Astrocyte (in vitro differentiated cells and primary cell): ENCODE results near the gene OR2A25. TPM values are rescaled to one million over a fixed set of nuclear protein-coding genes. Genes with fewer than 3 reads are reported as not detected.

Experiments
- DNase-seq: peaks from one replicate; pipeline ENCODE4 v3.0.0-alpha.2; 2010; ENCODE audit warnings: low read depth
- FAIRE-seq: peaks from 2 replicates; lab custom pipeline; 2011; peaks lifted over from hg19 to GRCh38; lab: Jason Lieb, UNC
- H2AFZ ChIP-seq: 2 replicates; pipeline ENCODE4 v1.6.0; 2012; ENCODE audit warnings: low read depth, low read length, inconsistent platforms
- H3K27ac ChIP-seq: 2 replicates; pipeline ENCODE4 v1.5.1; 2011; ENCODE audit warnings: low read depth, low read length, inconsistent platforms
- H3K27me3 ChIP-seq: 2 replicates; pipeline ENCODE4 v1.6.0; 2011; ENCODE audit warnings: low read length, inconsistent platforms; ENCODE audit not compliant: insufficient read depth
- H3K36me3 ChIP-seq: 2 replicates; pipeline ENCODE4 v1.5.1; 2011; ENCODE audit warnings: low read length, inconsistent platforms; ENCODE audit not compliant: insufficient read depth
- H3K4me1 ChIP-seq: 2 replicates; pipeline ENCODE4 v1.5.1; 2011; ENCODE audit warnings: low read length, inconsistent platforms; ENCODE audit not compliant: insufficient read depth
- H3K4me2 ChIP-seq: 2 replicates; pipeline ENCODE4 v1.6.0; 2012; ENCODE audit warnings: low read length, inconsistent platforms
- H3K4me3 ChIP-seq: 2 replicates; pipeline ENCODE4 v1.5.1; 2011; ENCODE audit warnings: low read depth, mild to moderate bottlenecking, low read length, inconsistent platforms; ENCODE audit not compliant: insufficient read depth
- H3K79me2 ChIP-seq: 2 replicates; pipeline ENCODE4 v1.6.0; 2012; ENCODE audit warnings: mild to moderate bottlenecking, low read length, inconsistent platforms; ENCODE audit not compliant: insufficient read depth
- H3K9ac ChIP-seq: 2 replicates; pipeline ENCODE4 v1.6.0; 2012; ENCODE audit warnings: mild to moderate bottlenecking, low read length, inconsistent platforms
- H3K9me3 ChIP-seq: 2 replicates; pipeline ENCODE4 v1.5.1; 2012; ENCODE audit warnings: low read depth, mild to moderate bottlenecking, low read length, inconsistent platforms; ENCODE audit not compliant: insufficient read depth
- H4K20me1 ChIP-seq: 2 replicates; pipeline ENCODE4 v1.6.0; 2012; ENCODE audit warnings: low read length, inconsistent platforms; ENCODE audit not compliant: insufficient read depth
- H3K27ac Mint-ChIP-seq: one replicate; pipeline ENCODE4 v1.8.0; 2021; ENCODE audit warnings: mild to moderate bottlenecking, mixed read lengths; ENCODE audit not compliant: unreplicated experiment
- H3K27me3 Mint-ChIP-seq: one replicate; pipeline ENCODE4 v1.8.0; 2021; ENCODE audit warnings: low read depth, mixed read lengths; ENCODE audit not compliant: unreplicated experiment
- H3K36me3 Mint-ChIP-seq: one replicate; pipeline ENCODE4 v1.8.0; 2021; ENCODE audit warnings: low read depth, mixed read lengths; ENCODE audit not compliant: unreplicated experiment
- H3K4me1 Mint-ChIP-seq: one replicate; pipeline ENCODE4 v1.8.0; 2021; ENCODE audit warnings: low read depth, mixed read lengths; ENCODE audit not compliant: unreplicated experiment
- H3K4me3 Mint-ChIP-seq: one replicate; pipeline ENCODE4 v1.8.0; 2021; ENCODE audit warnings: mild to moderate bottlenecking, moderate library complexity, mixed read lengths; ENCODE audit not compliant: unreplicated experiment
- H3K9me3 Mint-ChIP-seq: one replicate; pipeline ENCODE4 v1.8.0; 2021; ENCODE audit warnings: mild to moderate bottlenecking, mixed read lengths; ENCODE audit not compliant: unreplicated experiment
- CTCF ChIP-seq: IDR thresholded peaks from 2 replicates; pipeline ENCODE4 v1.5.1; 2011; ENCODE audit warnings: low read depth, mild to moderate bottlenecking, inconsistent platforms, low read length, moderate library complexity; ENCODE audit not compliant: insufficient read depth
- EZH2 ChIP-seq: IDR thresholded peaks from 2 replicates; pipeline ENCODE4 v1.6.1; 2012; ENCODE audit warnings: mild to moderate bottlenecking, low read length, inconsistent platforms; ENCODE audit not compliant: insufficient read depth
- total RNA-seq: library from RNA; stranded (reverse); gene quantifications from 2 replicates; pipeline ENCODE4 v1.2.1, GENCODE V29; 2021

The OR2A25 gene
- total RNA-seq, 1 donor from 2014 or later = not detected

DNA sequence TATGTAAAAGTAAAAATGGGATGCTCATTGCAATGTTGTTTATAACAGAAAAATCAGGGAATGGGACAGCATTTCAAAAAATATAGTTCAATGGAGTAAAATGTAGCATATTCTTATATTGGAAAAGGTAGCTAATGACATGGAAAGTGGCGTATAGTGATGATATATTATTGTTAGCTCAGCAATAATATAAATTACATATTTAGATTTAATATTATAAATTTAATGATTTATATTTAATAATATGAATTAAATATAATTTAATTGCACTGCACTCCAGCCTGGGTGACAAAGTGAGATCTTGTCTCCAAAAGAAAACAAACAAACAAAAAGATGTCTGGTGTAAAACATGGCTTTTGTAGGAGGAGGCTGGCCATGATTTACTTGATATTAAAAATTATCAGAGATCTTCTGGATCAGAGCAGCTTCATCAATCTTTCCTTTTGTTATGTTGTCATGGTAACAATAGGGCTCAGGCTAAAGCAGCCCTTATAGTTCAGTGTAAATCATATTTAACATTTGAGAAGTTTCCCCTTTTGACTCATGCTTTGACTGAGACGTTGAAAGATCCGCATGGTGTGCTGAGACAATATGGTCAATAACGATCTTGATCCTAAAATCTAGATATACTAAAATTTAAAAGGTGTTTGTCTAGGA lies 46.3 kb upstream of the OR2A25 start:
- Mint-ChIP-seq H3K4me3 (no peak overlapping the region), H3K27ac (no peak overlapping the region), H3K36me3 (no peaks in the 10 kb centered on the region), H3K9me3 (no peaks in the 10 kb centered on the region), H3K27me3 (no peaks in the 10 kb centered on the region), H3K4me1 (peaks cover 13% of the 10 kb centered on the region)
- no peak overlapping the region for H3K27ac ChIP-seq
- no peaks in the 10 kb centered on the region for H3K27me3 ChIP-seq
- H3K36me3 ChIP-seq = no peaks in the 10 kb centered on the region
- no peak overlapping the region for H3K4me2 ChIP-seq
- TF ChIP-seq CTCF = no peak
- no peak for TF ChIP-seq EZH2
- H3K79me2 ChIP-seq = no peaks in the 10 kb centered on the region
- peaks cover 10% of the 10 kb centered on the region for H3K4me1 ChIP-seq
- DNase-seq (no peak), FAIRE-seq (no peak)
- H2AFZ ChIP-seq = no peak overlapping the region
- no peaks in the 10 kb centered on the region for H3K9me3 ChIP-seq
- H3K9ac ChIP-seq = no peak overlapping the region
- no peak overlapping the region for H3K4me3 ChIP-seq
- H4K20me1 ChIP-seq = no peaks in the 10 kb centered on the region

DNA sequence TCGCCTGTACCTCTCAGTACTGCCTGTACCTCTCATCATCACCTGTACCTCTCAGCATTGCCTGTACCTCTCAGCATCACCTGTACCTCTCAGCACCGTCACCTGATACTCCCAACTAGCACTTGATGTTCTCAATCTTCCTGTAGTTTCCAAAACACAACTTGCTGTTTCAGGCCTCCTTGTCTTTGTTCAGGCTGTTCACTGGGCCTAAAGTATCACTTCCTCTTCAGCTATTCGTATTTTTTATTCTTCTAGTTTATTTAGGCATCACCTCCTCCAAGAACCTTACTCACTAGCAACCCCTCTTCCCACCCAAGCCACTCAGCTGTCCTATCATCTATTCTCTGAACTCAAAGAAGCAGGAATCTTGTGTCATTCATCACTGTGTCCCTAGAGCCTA lies 45.4 kb upstream of the OR2A25 start:
- Histone ChIP-seq H3K4me2 (no peak overlapping the region), H3K27ac (no peak overlapping the region), H3K79me2 (no peaks in the 10 kb centered on the region), H3K4me3 (no peak overlapping the region), H3K4me1 (peaks cover 6% of the 10 kb centered on the region), H2AFZ (no peak overlapping the region), H3K36me3 (no peaks in the 10 kb centered on the region), H3K27me3 (no peaks in the 10 kb centered on the region), H3K9me3 (no peaks in the 10 kb centered on the region), H4K20me1 (no peaks in the 10 kb centered on the region), H3K9ac (no peak overlapping the region)
- H3K36me3 Mint-ChIP-seq = no peaks in the 10 kb centered on the region
- TF ChIP-seq CTCF (no peak), EZH2 (no peak)
- H3K27ac Mint-ChIP-seq = no peak overlapping the region
- no peaks in the 10 kb centered on the region for H3K27me3 Mint-ChIP-seq
- H3K9me3 Mint-ChIP-seq = no peaks in the 10 kb centered on the region
- H3K4me1 Mint-ChIP-seq = peaks cover 11% of the 10 kb centered on the region
- no peak for DNase-seq
- H3K4me3 Mint-ChIP-seq = no peak overlapping the region
- FAIRE-seq = no peak

DNA sequence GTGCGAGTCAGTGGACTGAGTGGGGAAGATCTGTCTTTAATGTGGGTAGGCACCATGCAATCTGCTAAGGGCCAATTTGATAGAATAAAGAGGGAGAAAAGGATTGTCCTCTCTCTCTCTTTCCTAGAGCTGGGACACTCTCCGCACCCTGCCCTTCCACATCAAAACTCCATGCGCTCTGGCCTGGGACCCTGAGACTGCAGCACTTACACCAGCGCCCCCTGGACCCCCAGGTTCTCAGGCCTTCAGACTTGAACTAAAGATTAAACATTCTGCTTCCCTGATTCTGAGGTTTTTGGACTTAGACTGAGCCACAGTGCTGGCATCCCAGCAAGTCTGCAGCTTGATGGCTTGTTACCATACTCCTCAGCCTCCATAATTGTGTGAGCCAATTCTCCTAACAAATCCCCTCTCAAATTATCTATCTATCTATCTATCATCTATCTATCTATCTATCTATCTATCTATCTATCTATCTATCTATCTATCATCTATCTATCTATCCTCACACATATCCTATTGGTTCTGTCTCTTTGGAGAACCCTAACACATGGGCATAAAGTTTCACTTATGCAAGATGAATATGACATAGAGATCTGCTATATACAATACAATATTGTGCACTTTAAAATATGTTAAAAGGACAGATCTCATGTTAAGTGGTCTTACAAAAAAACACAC lies 43.3 kb upstream of the OR2A25 start:
- Histone ChIP-seq H3K4me3 (no peak overlapping the region), H2AFZ (no peak overlapping the region), H3K4me2 (no peak overlapping the region), H3K36me3 (no peaks in the 10 kb centered on the region), H3K9me3 (no peaks in the 10 kb centered on the region), H3K27ac (no peak overlapping the region), H3K4me1 (no peaks in the 10 kb centered on the region), H3K9ac (no peak overlapping the region), H4K20me1 (no peaks in the 10 kb centered on the region), H3K27me3 (no peaks in the 10 kb centered on the region), H3K79me2 (no peaks in the 10 kb centered on the region)
- Mint-ChIP-seq H3K27me3 (no peaks in the 10 kb centered on the region), H3K27ac (no peak overlapping the region), H3K36me3 (no peaks in the 10 kb centered on the region), H3K4me1 (no peaks in the 10 kb centered on the region), H3K4me3 (no peak overlapping the region), H3K9me3 (no peaks in the 10 kb centered on the region)
- no peak for TF ChIP-seq CTCF
- TF ChIP-seq EZH2 = no peak
- DNase-seq (no peak), FAIRE-seq (no peak)
